ENCODE data around the gene NCR3LG1. TPM values are rescaled to one million over a fixed set of nuclear protein-coding genes. Genes with fewer than 3 reads are reported as not detected.

The NCR3LG1 gene
- total and polyA plus RNA-seq, 4 donors, result 0.94 to 5.8 (median 2.2) TPM

- ATAC-seq (ENCODE audit: insufficient read depth, low FRiP score) (no peak), DNase-seq (no peak)
- TF ChIP-seq CTCF (IDR thresholded peaks at IDR 0.05; ENCODE audit: control extremely low read depth, extremely low read depth), result no peak
- Histone ChIP-seq H3K9me3 (ENCODE audit: control insufficient read depth in 4 of 4, insufficient read depth in 3 of 4, low read length in 3 of 4) (no peaks in the 10 kb centered on the region), H3K4me3 (no peak overlapping the region), H3K27me3 (ENCODE audit: control insufficient read depth in 3 of 3, insufficient read depth in 3 of 3, low read length in 2 of 3) (peaks cover 0 to 6% (median 4%) of the 10 kb centered on the region in 3 donors), H3K9ac (ENCODE audit: insufficient read depth in 1 of 2, low read length in 2 of 2) (no peak overlapping the region), H3K27ac (ENCODE audit: low read depth in 1 of 2, low read length in 1 of 2) (no peak overlapping the region), H3K4me1 (ENCODE audit: control insufficient read depth in 5 of 5, insufficient read depth in 5 of 5, low read length in 5 of 5) (peaks cover 0 to 8% (median 0%) of the 10 kb centered on the region in 5 donors), H3K36me3 (ENCODE audit: control insufficient read depth in 4 of 4, insufficient read depth in 4 of 4, low read length in 4 of 4) (no peaks in the 10 kb centered on the region)
- 88% methylated on average over 3 of the region's 3 CpGs for WGBS, 2 donors
Measured at GRCh38 chr11:17391493-17392355, 40.1 kb downstream of the NCR3LG1 start.

- no peak for TF ChIP-seq CTCF (IDR thresholded peaks at IDR 0.05; ENCODE audit: control extremely low read depth, extremely low read depth)
- peaks cover 0 to under 1% (median 0%) of the 10 kb centered on the region in 5 donors for H3K4me1 ChIP-seq (ENCODE audit: control insufficient read depth in 5 of 5, insufficient read depth in 5 of 5, low read length in 5 of 5)
- H3K4me3 ChIP-seq, result no peak overlapping the region
- DNase-seq, result no peak
- no peaks in the 10 kb centered on the region for H3K9me3 ChIP-seq (ENCODE audit: control insufficient read depth in 4 of 4, insufficient read depth in 3 of 4, low read length in 3 of 4)
- H3K9ac ChIP-seq (ENCODE audit: insufficient read depth in 1 of 2, low read length in 2 of 2), result no peak overlapping the region
- ATAC-seq (ENCODE audit: insufficient read depth, low FRiP score), result no peak
- peaks cover 0 to 6% (median 4%) of the 10 kb centered on the region in 3 donors for H3K27me3 ChIP-seq (ENCODE audit: control insufficient read depth in 3 of 3, insufficient read depth in 3 of 3, low read length in 2 of 3)
- H3K36me3 ChIP-seq (ENCODE audit: control insufficient read depth in 4 of 4, insufficient read depth in 4 of 4, low read length in 4 of 4), result no peaks in the 10 kb centered on the region
- H3K27ac ChIP-seq (ENCODE audit: low read depth in 1 of 2, low read length in 1 of 2), result no peak overlapping the region
- 89% methylated on average over 14 of the region's 14 CpGs for WGBS, 2 donors
Measured at GRCh38 chr11:17392872-17393271, 41.3 kb downstream of the NCR3LG1 start.

GRCh38 chr11:17393472-17393871 is 41.9 kb downstream of the NCR3LG1 start:
- 90 to 93% methylated on average over 6 of the region's 6 CpGs for WGBS, 2 donors
- Histone ChIP-seq H3K36me3 (ENCODE audit: control insufficient read depth in 4 of 4, insufficient read depth in 4 of 4, low read length in 4 of 4) (no peaks in the 10 kb centered on the region), H3K27me3 (ENCODE audit: control insufficient read depth in 3 of 3, insufficient read depth in 3 of 3, low read length in 2 of 3) (peaks cover 0 to 6% (median 4%) of the 10 kb centered on the region in 3 donors), H3K4me1 (ENCODE audit: control insufficient read depth in 5 of 5, insufficient read depth in 5 of 5, low read length in 5 of 5) (no peaks in the 10 kb centered on the region), H3K4me3 (no peak overlapping the region), H3K9ac (ENCODE audit: insufficient read depth in 1 of 2, low read length in 2 of 2) (no peak overlapping the region), H3K9me3 (ENCODE audit: control insufficient read depth in 4 of 4, insufficient read depth in 3 of 4, low read length in 3 of 4) (no peaks in the 10 kb centered on the region), H3K27ac (ENCODE audit: low read depth in 1 of 2, low read length in 1 of 2) (no peak overlapping the region)
- DNase-seq (no peak), ATAC-seq (ENCODE audit: insufficient read depth, low FRiP score) (no peak)
- TF ChIP-seq CTCF (IDR thresholded peaks at IDR 0.05; ENCODE audit: control extremely low read depth, extremely low read depth), result no peak
